Hepatocyte (in vitro differentiated cells): Measurements from ENCODE around the gene MTG1. TPM values are rescaled to one million over a fixed set of nuclear protein-coding genes. Genes with fewer than 3 reads are reported as not detected.

Experiments
- DNase-seq: peaks from one replicate; pipeline ENCODE4 v3.0.0-alpha.2; 2016; ENCODE audit warnings: low spot score
- H2AFZ ChIP-seq: fragments of 200-600 bp; sonication (generic); 2 replicates; pipeline ENCODE4 v1.6.0; 2016; ENCODE audit warnings: antibody characterized with exemption, mild to moderate bottlenecking
- H3K27ac ChIP-seq: fragments of 200-600 bp; sonication (generic); 2 replicates; pipeline ENCODE4 v1.5.1; 2016; ENCODE audit warnings: mild to moderate bottlenecking
- H3K27me3 ChIP-seq: fragments of 200-600 bp; sonication (generic); 2 replicates; pipeline ENCODE4 v1.6.1; 2016
- H3K36me3 ChIP-seq: fragments of 200-600 bp; sonication (generic); replicated peaks from 2 replicates; pipeline ENCODE4 v1.5.1; 2016; ENCODE audit warnings: low read depth; ENCODE audit not compliant: insufficient read depth
- H3K4me1 ChIP-seq: fragments of 200-600 bp; sonication (generic); 2 replicates; pipeline ENCODE4 v1.5.1; 2016; ENCODE audit warnings: mild to moderate bottlenecking, moderate library complexity; ENCODE audit not compliant: insufficient read depth
- H3K4me2 ChIP-seq: fragments of 200-600 bp; sonication (generic); 2 replicates; pipeline ENCODE4 v1.6.0; 2016
- H3K4me3 ChIP-seq: fragments of 200-600 bp; sonication (generic); 2 replicates; pipeline ENCODE4 v1.5.1; 2016; ENCODE audit warnings: mild to moderate bottlenecking
- H3K79me2 ChIP-seq: fragments of 200-600 bp; sonication (generic); 2 replicates; pipeline ENCODE4 v1.6.0; 2017; ENCODE audit warnings: mild to moderate bottlenecking
- H3K9me2 ChIP-seq: fragments of 200-600 bp; sonication (generic); replicated peaks from 2 replicates; pipeline ENCODE4 v1.6.0; 2017; ENCODE audit warnings: mild to moderate bottlenecking; ENCODE audit not compliant: insufficient read depth
- H3K9me3 ChIP-seq: fragments of 200-600 bp; sonication (generic); 2 replicates; pipeline ENCODE4 v1.5.1; 2016; ENCODE audit warnings: low read depth, mild to moderate bottlenecking
- H4K20me1 ChIP-seq: fragments of 200-600 bp; sonication (generic); 2 replicates; pipeline ENCODE4 v1.6.0; 2016; ENCODE audit warnings: mild to moderate bottlenecking; ENCODE audit not compliant: insufficient read depth, poor library complexity, severe bottlenecking
- CTCF ChIP-seq: fragments of 200-600 bp; sonication (generic); IDR thresholded peaks from 2 replicates; pipeline ENCODE4 v1.5.1; 2016; ENCODE audit warnings: antibody characterized with exemption, mild to moderate bottlenecking; ENCODE audit not compliant: poor library complexity
- EZH2 ChIP-seq: fragments of 200-600 bp; sonication (generic); IDR thresholded peaks from 2 replicates; pipeline ENCODE4 v1.6.1; 2016; ENCODE audit warnings: antibody characterized with exemption, mild to moderate bottlenecking, borderline replicate concordance
- EZH2phosphoT487 ChIP-seq: fragments of 200-600 bp; sonication (generic); IDR thresholded peaks from one replicate; pipeline ENCODE4 v1.6.1; 2018; ENCODE audit warnings: antibody characterized with exemption, mild to moderate bottlenecking, low read depth, moderate library complexity; ENCODE audit not compliant: unreplicated experiment, severe bottlenecking
- WGBS: methylation state at CpG from one replicate; pipeline ENCODE4 v1.1.6; 2016; ENCODE audit warnings: low lambda C conversion rate; ENCODE audit errors: missing lambda C conversion rate; 5-methylcytosine and 5-hydroxymethylcytosine counted together
- polyA plus RNA-seq: library from polyadenylated mRNA; unstranded; fragments of >200 nt; fragmentation: Nextera tagmentation; extraction: Ambion mirVana; gene quantifications from 2 replicates; pipeline ENCODE4 v1.2.1, GENCODE V29; 2016
- total RNA-seq: library from RNA; depleted of rRNA; stranded (reverse); fragments of >200 nt; gene quantifications from 2 replicates; pipeline ENCODE4 v1.2.3, GENCODE V29; 2014

The MTG1 gene
- total and polyA plus RNA-seq, 2 experiments from 2014 or later = 53.2 to 154 TPM

- H2AFZ ChIP-seq = no peak overlapping the region
- H3K9me3 ChIP-seq = no peaks in the 10 kb centered on the region
- H4K20me1 ChIP-seq = peaks cover 6% of the 10 kb centered on the region
- H3K27me3 ChIP-seq = no peaks in the 10 kb centered on the region
- no peaks in the 10 kb centered on the region for H3K79me2 ChIP-seq
- H3K4me2 ChIP-seq = no peak overlapping the region
- DNase-seq = peak; percentile 3
- H3K36me3 ChIP-seq = peaks cover 3% of the 10 kb centered on the region
- H3K4me1 ChIP-seq = no peaks in the 10 kb centered on the region
- H3K4me3 ChIP-seq = no peak overlapping the region
- 93% methylated on average over 17 of the region's 17 CpGs for WGBS
- H3K27ac ChIP-seq = no peak overlapping the region
- TF ChIP-seq CTCF = no peak
- no peak for TF ChIP-seq EZH2phosphoT487
- TF ChIP-seq EZH2 = no peak
- no peaks in the 10 kb centered on the region for H3K9me2 ChIP-seq
Measured at GRCh38 chr10:133420028-133420427, 26.1 kb downstream of the MTG1 start.

GRCh38 chr10:133420579-133420978 lies 26.6 kb downstream of the MTG1 start:
- Histone ChIP-seq H3K4me1 (no peaks in the 10 kb centered on the region), H3K9me3 (no peaks in the 10 kb centered on the region), H3K79me2 (no peaks in the 10 kb centered on the region), H4K20me1 (peaks cover 6% of the 10 kb centered on the region), H3K4me3 (no peak overlapping the region), H3K9me2 (no peaks in the 10 kb centered on the region), H3K27ac (no peak overlapping the region), H3K36me3 (peaks cover under 1% of the 10 kb centered on the region), H2AFZ (no peak overlapping the region), H3K4me2 (no peak overlapping the region), H3K27me3 (no peaks in the 10 kb centered on the region)
- WGBS = 93% methylated on average over 6 of the region's 6 CpGs
- DNase-seq = no peak
- no peak for TF ChIP-seq EZH2phosphoT487
- no peak for TF ChIP-seq CTCF
- no peak for TF ChIP-seq EZH2

GRCh38 chr10:133421336-133422222 lies 27.6 kb downstream of the MTG1 start:
- no peak overlapping the region for H3K4me2 ChIP-seq

More at GRCh38 chr10:133421336-133422222, 27.6 kb downstream of the MTG1 start:
- no peaks in the 10 kb centered on the region for H3K27me3 ChIP-seq
- no peaks in the 10 kb centered on the region for H3K36me3 ChIP-seq
- WGBS = 93% methylated on average over 11 of the region's 17 CpGs
- peak; percentile 5 for DNase-seq
- H2AFZ ChIP-seq = no peak overlapping the region
- no peaks in the 10 kb centered on the region for H3K9me2 ChIP-seq
- H4K20me1 ChIP-seq = peaks cover 6% of the 10 kb centered on the region
- H3K79me2 ChIP-seq = no peaks in the 10 kb centered on the region
- H3K4me1 ChIP-seq = no peaks in the 10 kb centered on the region
- H3K9me3 ChIP-seq = no peaks in the 10 kb centered on the region
- no peak overlapping the region for H3K27ac ChIP-seq
- no peak overlapping the region for H3K4me3 ChIP-seq
- no peak for TF ChIP-seq CTCF
- TF ChIP-seq EZH2 = no peak
- TF ChIP-seq EZH2phosphoT487 = no peak
